Subcutaneous abdominal adipose tissue (tissue), 5 donors: ENCODE data around the gene ACTR1A.

Experiments
- H3K27ac ChIP-seq: one replicate; pipeline ENCODE4 v1.7.0; 2013; ENCODE audit warnings: low read depth, mild to moderate bottlenecking, inconsistent platforms, low read length, moderate library complexity
- H3K27me3 ChIP-seq, 5 donors: one replicate each; pipeline ENCODE4 v1.7.0; 2013; ENCODE audit warnings: low read length in 5 of 5, inconsistent platforms in 1 of 5; ENCODE audit not compliant: control insufficient read depth in 5 of 5, insufficient read depth in 4 of 5
- H3K36me3 ChIP-seq, 5 donors: one replicate each; pipeline ENCODE4 v1.7.0; 2013; ENCODE audit warnings: low read length in 5 of 5; ENCODE audit not compliant: control insufficient read depth in 5 of 5, insufficient read depth in 5 of 5
- H3K4me1 ChIP-seq, 5 donors: one replicate each; pipeline ENCODE4 v1.7.0; 2013; ENCODE audit warnings: low read length in 5 of 5, mild to moderate bottlenecking in 3 of 5, moderate library complexity in 1 of 5; ENCODE audit not compliant: control insufficient read depth in 5 of 5, insufficient read depth in 5 of 5
- H3K4me3 ChIP-seq, 5 donors: one replicate each; pipeline ENCODE4 v1.7.0; 2013; ENCODE audit warnings: low read length in 5 of 5, low read depth in 1 of 5
- H3K9ac ChIP-seq, 5 donors: one replicate each; pipeline ENCODE4 v1.7.0; 2013; ENCODE audit warnings: low read length in 5 of 5, mild to moderate bottlenecking in 4 of 5, moderate library complexity in 3 of 5
- H3K9me3 ChIP-seq, 5 donors: one replicate each; pipeline ENCODE4 v1.7.0; 2013; ENCODE audit warnings: low read length in 5 of 5; ENCODE audit not compliant: control insufficient read depth in 5 of 5
- donor health status: healthy.
- donor health status: healthy.
- donor health status: healthy.
- donor health status: healthy.
- donor health status: healthy.

The ACTR1A gene

DNA sequence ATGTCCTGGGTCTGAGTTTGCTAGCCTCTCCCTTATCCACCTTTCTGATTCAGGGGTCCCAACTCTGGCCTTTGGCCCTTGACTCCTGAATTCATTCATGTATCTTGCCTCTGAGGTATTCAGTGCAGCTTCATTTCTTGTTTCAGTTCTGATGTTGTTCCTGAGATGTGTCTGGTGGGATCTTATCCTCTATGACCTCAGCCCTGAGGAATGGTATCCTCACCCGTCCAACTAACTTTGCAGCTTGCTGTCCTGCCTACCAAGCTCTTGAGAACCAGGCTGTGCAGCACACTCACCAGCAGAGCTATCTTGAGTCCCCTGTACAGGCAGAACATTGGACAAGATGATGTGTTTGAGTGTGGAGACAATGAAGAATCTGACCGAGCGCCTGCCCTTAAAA lies 15.0 kb upstream of the ACTR1A start:
- Histone ChIP-seq H3K27me3 (no peaks in the 10 kb centered on the region), H3K27ac (no peak overlapping the region), H3K4me1 (peaks cover 6 to 25% (median 17%) of the 10 kb centered on the region in 5 donors), H3K4me3 (no peak overlapping the region), H3K9me3 (no peaks in the 10 kb centered on the region), H3K9ac (no peak overlapping the region), H3K36me3 (peaks cover 5 to 29% (median 13%) of the 10 kb centered on the region in 5 donors)

DNA sequence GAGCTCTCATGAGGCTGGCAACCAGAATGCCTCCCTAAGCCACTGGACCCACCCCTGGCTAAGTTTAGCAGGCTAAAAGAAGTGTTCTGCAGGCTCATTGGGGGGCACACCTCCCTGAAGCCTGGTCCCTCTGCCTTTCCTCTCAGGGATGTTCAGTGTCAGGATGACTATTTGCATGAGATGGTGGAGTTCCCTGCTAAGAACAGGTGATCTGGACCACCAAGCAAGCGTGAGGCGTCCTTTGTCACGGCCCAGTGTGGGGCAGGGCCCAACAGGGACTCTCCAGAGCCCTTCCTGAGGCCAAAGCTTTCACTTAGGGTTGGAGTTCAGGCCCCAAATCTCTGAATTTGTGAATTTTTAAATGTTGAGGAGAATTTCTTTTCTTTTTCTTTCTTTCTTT lies 13.2 kb upstream of the ACTR1A start:
- no peak overlapping the region for H3K4me3 ChIP-seq
- peaks cover 5 to 35% (median 26%) of the 10 kb centered on the region in 5 donors for H3K36me3 ChIP-seq
- H3K4me1 ChIP-seq, result peaks cover 6 to 25% (median 17%) of the 10 kb centered on the region in 5 donors
- no peaks in the 10 kb centered on the region for H3K9me3 ChIP-seq
- no peaks in the 10 kb centered on the region for H3K27me3 ChIP-seq
- no peak overlapping the region for H3K27ac ChIP-seq
- H3K9ac ChIP-seq, result no peak overlapping the region

- Histone ChIP-seq H3K9me3 (no peaks in the 10 kb centered on the region), H3K36me3 (peaks cover 5 to 39% (median 30%) of the 10 kb centered on the region in 5 donors), H3K4me1 (peaks cover 6 to 25% (median 17%) of the 10 kb centered on the region in 5 donors), H3K27me3 (no peaks in the 10 kb centered on the region), H3K4me3 (no peak overlapping the region), H3K27ac (peak overlapping the region; percentile 44), H3K9ac (no peak overlapping the region)
Measured at GRCh38 chr10:102514487-102515311, 12.2 kb upstream of the ACTR1A start.

DNA sequence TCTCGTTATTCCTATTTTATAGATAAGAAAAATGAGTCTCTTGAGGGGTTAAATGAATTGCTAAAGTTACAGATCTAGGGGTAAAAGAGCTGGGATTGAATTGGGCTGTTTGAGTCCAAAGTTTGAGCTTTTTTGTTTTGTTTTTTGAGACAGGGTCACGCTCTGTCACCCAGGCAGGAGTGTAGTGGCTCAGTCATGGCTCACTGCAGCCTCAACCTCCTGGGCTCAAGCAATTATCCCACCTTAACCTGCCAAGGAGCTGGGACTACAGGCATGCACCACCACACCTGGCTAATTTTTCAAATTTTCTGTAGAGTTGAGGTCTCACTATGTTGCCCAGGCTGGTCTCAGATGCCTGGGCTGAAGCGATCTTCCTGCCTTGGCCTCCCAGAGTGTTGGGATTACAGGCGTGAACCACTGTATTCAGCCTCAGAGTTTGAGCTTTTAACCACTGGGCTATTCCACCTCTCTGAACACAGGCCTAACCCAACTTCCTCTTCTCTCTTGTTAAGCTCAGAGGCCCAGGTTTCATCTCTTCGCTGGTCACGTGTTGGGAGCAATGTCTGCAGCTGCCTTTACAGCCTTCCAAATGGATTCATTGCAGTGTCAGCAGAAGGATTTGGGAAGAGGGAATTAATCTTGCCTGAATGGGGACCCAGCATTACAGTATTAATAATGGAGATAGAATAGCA lies 9.2 kb upstream of the ACTR1A start:
- peaks cover 4 to 22% (median 21%) of the 10 kb centered on the region in 5 donors for H3K4me1 ChIP-seq
- no peaks in the 10 kb centered on the region for H3K9me3 ChIP-seq
- H3K27ac ChIP-seq, result no peak overlapping the region

DNA sequence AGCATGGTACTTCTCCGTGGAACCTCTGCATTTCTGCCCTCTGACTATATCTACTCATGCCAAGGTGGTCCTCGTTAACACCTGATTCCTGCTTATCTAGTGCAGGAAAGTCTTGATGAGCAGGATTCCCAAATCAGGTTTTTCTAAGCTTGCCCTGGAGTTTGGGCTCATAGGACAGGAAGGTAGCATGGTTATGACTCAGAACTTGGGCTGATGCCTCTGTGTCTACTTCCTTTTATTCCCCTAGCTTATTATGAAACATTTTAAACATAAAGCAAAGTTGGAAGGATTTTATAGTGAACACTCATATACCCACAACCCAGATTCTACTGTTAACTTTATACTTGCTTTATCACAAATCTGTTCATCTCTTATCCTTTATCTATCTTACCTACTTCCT lies 6.9 kb upstream of the ACTR1A start:
- H3K9ac ChIP-seq, result no peak overlapping the region
- no peak overlapping the region for H3K4me3 ChIP-seq
- no peak overlapping the region for H3K27ac ChIP-seq
- no peaks in the 10 kb centered on the region for H3K27me3 ChIP-seq
- peaks cover 5 to 46% (median 35%) of the 10 kb centered on the region in 5 donors for H3K36me3 ChIP-seq
- no peaks in the 10 kb centered on the region for H3K9me3 ChIP-seq
- peaks cover 4 to 27% (median 25%) of the 10 kb centered on the region in 5 donors for H3K4me1 ChIP-seq

More for the DNA sequence above, 9.2 kb upstream of the ACTR1A start:
- no peak overlapping the region for H3K9ac ChIP-seq
- H3K27me3 ChIP-seq, result no peaks in the 10 kb centered on the region
- no peak overlapping the region for H3K4me3 ChIP-seq
- peaks cover 5 to 51% (median 39%) of the 10 kb centered on the region in 5 donors for H3K36me3 ChIP-seq

DNA sequence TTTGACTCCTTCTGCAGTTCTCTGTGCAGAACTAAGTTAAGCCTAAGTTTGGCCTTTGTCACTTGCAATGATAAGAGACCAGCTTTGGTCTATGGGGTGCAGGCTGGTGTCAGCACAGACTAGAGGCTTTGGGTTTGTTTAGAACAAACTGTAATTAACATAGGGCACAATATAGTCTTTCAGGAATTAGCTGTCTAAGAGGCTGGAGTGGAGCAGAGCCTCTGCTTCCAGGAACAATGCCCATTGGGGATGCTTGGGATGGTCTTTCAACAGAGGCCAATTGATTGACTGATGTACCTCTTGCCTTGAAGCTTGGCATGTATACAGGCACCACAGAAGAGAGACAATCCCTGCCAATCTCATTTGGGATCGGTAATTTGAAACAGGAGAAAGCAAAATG lies 6.0 kb upstream of the ACTR1A start:
- Histone ChIP-seq H3K27ac (no peak overlapping the region), H3K9ac (no peak overlapping the region), H3K36me3 (peaks cover 5 to 41% (median 34%) of the 10 kb centered on the region in 5 donors), H3K4me3 (no peak overlapping the region), H3K27me3 (no peaks in the 10 kb centered on the region), H3K9me3 (no peaks in the 10 kb centered on the region), H3K4me1 (peaks cover 5 to 30% (median 25%) of the 10 kb centered on the region in 5 donors)

GRCh38 chr10:102507521-102507920 lies 5.0 kb upstream of the ACTR1A start:
- H3K27ac ChIP-seq, result no peak overlapping the region
- no peak overlapping the region for H3K9ac ChIP-seq
- peaks cover 6 to 38% (median 33%) of the 10 kb centered on the region in 5 donors for H3K4me1 ChIP-seq
- no peaks in the 10 kb centered on the region for H3K27me3 ChIP-seq
- peaks cover 0 to 31% (median 24%) of the 10 kb centered on the region in 5 donors for H3K36me3 ChIP-seq
- no peaks in the 10 kb centered on the region for H3K9me3 ChIP-seq
- H3K4me3 ChIP-seq, result no peak overlapping the region

DNA sequence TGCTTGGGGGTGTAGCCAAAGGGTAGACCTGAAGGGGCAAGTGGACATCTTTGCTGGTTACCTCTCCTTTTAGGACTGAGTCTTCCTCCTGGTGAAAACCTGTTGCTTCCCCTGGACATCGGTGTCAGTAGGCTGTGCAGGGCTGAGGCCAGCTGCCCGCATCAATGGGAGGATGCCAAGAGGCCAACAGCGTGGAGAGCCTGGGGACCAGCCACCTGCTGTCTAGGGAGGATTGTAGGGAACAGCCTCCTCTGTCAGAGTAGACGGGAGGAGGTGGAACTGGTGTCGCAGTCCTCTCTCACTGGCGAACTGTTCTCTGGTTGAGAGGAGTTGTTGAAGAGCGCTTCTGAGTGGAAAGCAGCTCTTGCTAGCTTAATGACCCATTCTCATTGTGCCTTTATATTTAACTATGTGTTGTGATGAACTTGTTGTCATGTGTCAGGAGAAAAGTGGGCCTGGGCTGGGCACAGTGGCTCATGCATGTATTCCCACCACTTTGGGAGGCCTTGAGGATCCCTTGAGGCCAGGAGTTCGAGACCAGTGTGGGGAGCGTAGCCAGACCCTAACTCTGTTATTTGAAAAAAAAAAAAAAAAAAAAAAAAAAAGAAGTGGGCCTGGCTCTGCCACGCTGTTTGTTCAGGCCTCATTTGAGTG lies 3.1 kb upstream of the ACTR1A start:
- H3K4me1 ChIP-seq, result peaks cover 6 to 48% (median 44%) of the 10 kb centered on the region in 5 donors
- H3K27me3 ChIP-seq, result no peaks in the 10 kb centered on the region
- H3K9ac ChIP-seq, result peak overlapping the region in 1 of 5 donors; percentile 90
- peaks cover 0 to 22% (median 14%) of the 10 kb centered on the region in 5 donors for H3K36me3 ChIP-seq
- H3K27ac ChIP-seq, result no peak overlapping the region
- peak overlapping the region in 2 of 5 donors; percentile 86 to 90 for H3K4me3 ChIP-seq
- H3K9me3 ChIP-seq, result no peaks in the 10 kb centered on the region

- Histone ChIP-seq H3K4me1 (peaks cover 6 to 49% (median 46%) of the 10 kb centered on the region in 5 donors), H3K36me3 (peaks cover 0 to 20% (median 12%) of the 10 kb centered on the region in 5 donors), H3K9me3 (no peaks in the 10 kb centered on the region), H3K4me3 (peak overlapping the region; percentile 78 to 97 (median 90)), H3K27ac (peak overlapping the region; percentile 62), H3K9ac (peak overlapping the region in 4 of 5 donors; percentile 66 to 95 (median 82)), H3K27me3 (no peaks in the 10 kb centered on the region)
Measured at GRCh38 chr10:102504976-102505300, 2.4 kb upstream of the ACTR1A start.
